HG02642 (cell line): ENCODE data around the gene MRTO4.
"Not testable (repeated sequence)": the region's sequence is repeated elsewhere in the genome, so short reads cannot be mapped to it uniquely, and the experiment has no call there.

Experiments used
- ATAC-seq: cut with Tn5 transposase; IDR thresholded peaks from one replicate; pipeline ENCODE4 v1.9.1; 2021; ENCODE audit warnings: mild to moderate bottlenecking; ENCODE audit not compliant: unreplicated experiment, poor library complexity

MRTO4 gene

DNA sequence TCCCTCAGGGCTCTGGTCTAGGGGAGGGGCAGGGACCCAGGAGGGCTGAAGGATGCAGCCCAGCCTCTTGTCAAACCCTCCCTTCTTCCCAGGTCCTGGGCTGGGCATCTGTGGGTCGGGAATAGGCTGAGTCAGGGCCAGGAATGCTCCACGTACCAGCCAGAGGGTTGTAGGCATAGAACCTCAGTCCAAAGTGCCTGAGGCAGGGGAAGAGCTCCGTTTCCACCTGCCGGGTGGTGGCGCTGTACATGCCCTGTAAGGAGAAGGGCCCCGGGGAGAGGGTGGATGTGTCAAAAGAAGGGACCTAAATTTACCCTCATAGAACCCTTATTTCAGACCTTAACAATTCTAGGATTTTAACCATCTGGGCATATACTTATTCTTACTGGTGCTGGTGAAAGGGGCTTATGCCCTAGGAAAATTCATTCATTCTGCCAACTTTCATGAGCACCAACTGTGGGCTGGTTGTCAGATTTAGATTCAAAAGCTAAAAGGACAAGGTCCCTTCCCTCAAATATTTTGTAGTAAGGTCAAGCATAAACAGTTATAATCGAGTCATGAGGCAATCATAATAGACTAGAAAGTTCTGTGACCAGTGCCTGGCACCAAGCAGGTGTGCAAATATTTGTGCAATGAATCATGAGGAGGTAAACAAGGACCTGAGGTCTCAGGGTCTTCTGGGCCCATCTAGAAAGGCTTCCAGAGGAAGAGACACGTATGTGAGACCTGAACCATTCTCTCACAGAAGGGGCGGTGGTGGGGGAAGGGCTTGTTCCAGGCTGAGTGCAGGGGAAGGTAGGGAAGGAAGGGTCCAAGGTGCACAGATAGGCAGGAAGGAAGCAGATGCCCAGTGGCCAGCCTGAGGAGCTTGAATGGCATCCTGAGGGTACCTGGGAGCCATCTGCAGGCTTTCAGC, 18.1 kb downstream of the MRTO4 start:
- not testable (repeated sequence) for ATAC-seq

DNA sequence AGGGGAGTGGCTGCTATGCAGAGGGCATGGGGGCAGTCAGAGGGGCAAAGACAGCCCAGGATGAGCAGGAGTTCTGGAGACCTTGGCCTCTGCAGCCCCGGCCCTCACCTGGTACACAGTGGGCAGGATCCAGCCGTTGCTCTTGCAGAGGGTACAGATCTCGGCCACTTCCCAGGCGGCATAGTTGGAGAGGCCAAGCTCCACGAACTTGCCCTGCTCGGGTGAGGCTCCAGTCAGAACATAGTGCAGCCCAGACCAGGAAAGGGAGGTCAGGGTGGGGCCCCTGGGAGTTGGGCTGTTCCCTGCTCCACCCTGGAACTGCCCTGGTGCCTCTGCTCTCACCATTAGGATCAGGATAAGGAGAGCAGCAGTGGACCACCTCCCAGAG, 18.7 kb downstream of the MRTO4 start:
- ATAC-seq = not testable (repeated sequence)

GRCh38 chr1:19272064-19272463, 20.5 kb downstream of the MRTO4 start:
- no peak for ATAC-seq

DNA sequence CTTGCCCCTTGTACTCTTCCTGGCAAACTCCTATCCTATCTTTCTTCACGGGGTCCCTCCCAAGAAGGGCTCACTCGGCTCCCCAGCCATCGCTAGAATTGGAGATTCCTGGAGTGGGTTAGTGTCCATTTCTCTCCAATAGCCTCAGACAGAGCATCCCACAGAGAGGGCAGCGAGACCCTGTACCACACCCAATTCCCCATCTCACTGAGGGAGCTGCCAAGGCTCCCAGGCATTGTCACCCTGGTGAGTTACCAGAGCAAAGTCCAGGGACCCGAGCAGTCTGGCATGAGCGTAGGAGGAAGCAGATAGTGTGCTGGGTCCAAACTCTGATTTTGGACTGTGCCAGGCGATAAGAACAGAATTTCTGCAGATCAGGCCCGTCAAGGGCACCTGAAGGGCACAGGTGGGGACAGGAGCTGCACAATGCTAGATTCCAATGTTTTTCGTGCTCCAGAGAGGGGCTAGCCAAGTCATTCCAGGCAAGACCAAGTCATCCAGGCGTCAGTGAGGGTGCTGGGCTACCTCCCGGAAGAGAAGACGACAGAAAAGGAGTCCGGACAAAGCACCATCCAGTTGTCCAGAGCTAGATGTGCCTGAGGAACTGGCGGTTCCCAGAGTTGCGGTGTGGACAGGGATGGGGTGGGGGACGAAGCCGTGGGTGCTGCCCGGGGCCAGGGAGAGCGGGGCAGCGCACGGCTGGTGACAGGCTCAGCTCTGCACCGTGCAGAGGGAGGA, 21.7 kb downstream of the MRTO4 start:
- ATAC-seq = no peak

- ATAC-seq = not testable (repeated sequence)
Observed at GRCh38 chr1:19273844-19274531, 22.4 kb downstream of the MRTO4 start.

DNA sequence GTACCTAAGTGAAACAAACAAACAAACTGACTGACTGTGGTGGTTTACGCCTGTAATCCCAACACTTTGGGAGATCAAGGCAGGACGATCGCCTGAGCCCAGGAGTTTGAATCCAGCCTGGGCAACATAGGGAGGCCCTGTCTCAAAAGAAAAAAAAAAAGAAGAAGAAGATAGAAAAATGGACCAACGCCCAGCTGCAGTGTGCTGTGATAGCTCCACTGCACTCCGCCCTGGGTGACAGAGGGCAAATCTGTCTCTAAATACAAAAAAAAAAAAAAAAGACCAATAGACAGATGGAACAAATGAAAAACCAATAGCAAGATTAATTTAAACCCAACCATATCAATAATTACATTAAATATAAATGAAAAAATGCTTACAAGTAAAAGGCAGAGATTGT, 23.0 kb downstream of the MRTO4 start:
- ATAC-seq = no peak

DNA sequence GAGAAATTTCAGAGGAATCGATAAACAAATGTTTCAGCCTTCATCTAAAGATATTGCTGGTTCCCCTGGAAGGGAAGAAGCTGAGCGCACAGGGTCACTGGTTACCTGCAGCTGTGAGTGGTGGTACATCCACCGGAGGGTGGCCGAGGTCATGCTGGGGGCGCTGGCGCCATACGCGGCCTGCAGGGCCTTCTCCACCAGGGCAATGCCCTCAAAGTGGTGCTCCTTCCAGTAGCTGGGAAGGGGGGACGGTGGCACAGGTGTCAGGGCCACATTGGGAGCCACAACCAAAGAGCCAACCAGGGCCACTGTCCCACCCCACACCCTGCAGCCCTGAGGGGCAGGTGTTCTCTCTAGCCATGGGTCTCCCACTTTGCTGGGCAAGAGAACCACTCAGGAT, 32.3 kb downstream of the MRTO4 start:
- no peak for ATAC-seq

GRCh38 chr1:19284881-19285280, 33.3 kb downstream of the MRTO4 start:
- ATAC-seq = no peak

DNA sequence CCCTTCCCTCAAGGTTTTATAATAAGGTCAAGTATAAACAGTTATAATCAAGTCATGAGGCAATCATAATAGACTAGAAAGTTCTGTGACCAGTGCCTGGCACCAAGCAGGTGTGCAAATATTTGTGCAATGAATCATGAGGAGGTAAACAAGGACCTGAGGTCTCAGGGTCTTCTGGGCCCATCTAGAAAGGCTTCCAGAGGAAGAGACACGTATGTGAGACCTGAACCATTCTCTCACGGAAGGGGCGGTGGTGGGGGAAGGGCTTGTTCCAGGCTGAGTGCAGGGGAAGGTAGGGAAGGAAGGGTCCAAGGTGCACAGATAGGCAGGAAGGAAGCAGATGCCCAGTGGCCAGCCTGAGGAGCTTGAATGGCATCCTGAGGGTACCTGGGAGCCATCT, 33.8 kb downstream of the MRTO4 start:
- not testable (repeated sequence) for ATAC-seq

DNA sequence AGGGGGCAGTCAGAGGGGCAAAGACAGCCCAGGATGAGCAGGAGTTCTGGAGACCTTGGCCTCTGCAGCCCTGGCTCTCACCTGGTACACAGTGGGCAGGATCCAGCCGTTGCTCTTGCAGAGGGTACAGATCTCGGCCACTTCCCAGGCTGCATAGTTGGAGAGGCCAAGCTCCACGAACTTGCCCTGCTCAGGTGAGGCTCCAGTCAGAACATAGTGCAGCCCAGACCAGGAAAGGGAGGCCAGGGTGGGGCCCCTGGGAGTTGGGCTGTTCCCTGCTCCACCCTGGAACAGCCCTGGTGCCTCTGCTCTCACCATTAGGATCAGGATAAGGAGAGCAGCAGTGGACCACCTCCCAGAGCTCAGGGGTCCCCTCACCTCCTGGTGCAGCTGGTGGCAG, 34.2 kb downstream of the MRTO4 start:
- not testable (repeated sequence) for ATAC-seq

GRCh38 chr1:19287436-19288185, 36.0 kb downstream of the MRTO4 start:
- no peak for ATAC-seq

- not testable (repeated sequence) for ATAC-seq
Observed at GRCh38 chr1:19288324-19289241, 37.0 kb downstream of the MRTO4 start, which contains the start of gene AKR7A3. AKR7A3 (minus strand) TSS chr1:19288770; CDS start chr1:19288709, 61 bp downstream.

GRCh38 chr1:19289244-19289643, 37.6 kb downstream of the MRTO4 start:
- ATAC-seq = no peak

DNA sequence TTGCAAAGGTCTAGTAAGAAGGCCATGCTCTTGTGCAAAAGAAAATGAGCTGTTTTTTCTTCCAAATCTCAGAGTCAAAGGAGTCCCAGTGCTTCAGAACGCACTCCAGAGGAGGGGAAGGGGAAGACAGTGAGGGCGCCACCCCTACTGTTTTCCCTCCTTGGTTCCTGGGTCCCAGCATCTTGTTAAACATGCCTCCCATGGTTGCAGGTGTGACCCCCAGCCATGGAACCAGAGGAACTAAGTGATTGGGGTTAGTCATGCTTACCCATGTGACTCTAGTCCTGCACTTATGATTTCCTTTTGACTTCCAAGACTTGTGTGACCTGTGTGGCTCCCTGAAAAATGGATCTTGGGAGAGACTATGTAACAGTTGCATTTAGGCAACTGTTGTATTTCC, 43.0 kb downstream of the MRTO4 start:
- no peak for ATAC-seq

GRCh38 chr1:19300211-19300610, 48.6 kb downstream of the MRTO4 start:
- no peak for ATAC-seq

DNA sequence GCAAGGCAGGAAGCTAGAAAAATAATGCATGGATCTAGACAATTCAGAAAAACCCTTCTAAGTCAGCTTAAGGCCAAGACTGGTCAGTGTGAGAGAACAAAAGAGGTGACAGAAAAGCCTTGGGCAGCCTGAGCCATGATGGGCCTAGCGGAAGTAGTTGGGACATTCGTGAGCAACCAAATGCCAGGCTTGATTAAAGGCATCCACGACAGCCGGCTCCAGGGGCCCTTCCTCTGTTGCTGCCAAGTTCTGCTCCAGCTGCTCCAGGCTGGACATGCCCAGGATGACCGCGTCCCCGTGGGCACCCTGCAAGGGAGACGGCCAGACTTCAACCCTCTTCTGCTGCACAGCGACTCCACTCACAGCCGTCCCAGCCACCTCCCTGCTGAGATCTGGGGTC, 52.5 kb downstream of the MRTO4 start:
- ATAC-seq = not testable (repeated sequence)

- ATAC-seq = no peak
Observed at GRCh38 chr1:19305880-19306279, 54.3 kb downstream of the MRTO4 start.

DNA sequence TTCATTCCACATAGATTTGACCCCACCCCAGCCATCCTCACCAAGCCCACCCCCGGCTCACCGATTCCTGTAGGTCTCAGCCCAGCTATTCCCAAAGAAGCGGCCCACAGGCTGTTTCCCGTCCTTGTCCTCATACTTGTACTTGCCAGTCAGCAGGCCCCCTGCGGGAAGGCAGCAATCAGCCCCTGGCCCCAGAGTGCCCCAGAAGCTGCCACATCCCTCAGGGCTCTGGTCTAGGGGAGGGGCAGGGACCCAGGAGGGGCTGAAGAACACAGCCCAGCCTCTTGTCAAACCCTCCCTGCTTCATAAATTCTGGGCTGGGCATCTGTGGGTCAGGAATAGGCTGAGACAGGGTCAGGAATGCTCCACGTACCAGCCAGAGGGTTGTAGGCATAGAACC, 55.3 kb downstream of the MRTO4 start:
- no peak for ATAC-seq
